NCI-H510A treated with DMSO at 0.1 percent for 48 hours (cell line): ENCODE results near the gene CRY2.
A peak's percentile ranks its signal among the peaks of the same experiment; 100 is the strongest.

Source experiments
- DNase-seq: peaks from one replicate; lab custom pipeline; 2025; lab: John Stamatoyannopoulos, UW

CRY2 gene

DNA sequence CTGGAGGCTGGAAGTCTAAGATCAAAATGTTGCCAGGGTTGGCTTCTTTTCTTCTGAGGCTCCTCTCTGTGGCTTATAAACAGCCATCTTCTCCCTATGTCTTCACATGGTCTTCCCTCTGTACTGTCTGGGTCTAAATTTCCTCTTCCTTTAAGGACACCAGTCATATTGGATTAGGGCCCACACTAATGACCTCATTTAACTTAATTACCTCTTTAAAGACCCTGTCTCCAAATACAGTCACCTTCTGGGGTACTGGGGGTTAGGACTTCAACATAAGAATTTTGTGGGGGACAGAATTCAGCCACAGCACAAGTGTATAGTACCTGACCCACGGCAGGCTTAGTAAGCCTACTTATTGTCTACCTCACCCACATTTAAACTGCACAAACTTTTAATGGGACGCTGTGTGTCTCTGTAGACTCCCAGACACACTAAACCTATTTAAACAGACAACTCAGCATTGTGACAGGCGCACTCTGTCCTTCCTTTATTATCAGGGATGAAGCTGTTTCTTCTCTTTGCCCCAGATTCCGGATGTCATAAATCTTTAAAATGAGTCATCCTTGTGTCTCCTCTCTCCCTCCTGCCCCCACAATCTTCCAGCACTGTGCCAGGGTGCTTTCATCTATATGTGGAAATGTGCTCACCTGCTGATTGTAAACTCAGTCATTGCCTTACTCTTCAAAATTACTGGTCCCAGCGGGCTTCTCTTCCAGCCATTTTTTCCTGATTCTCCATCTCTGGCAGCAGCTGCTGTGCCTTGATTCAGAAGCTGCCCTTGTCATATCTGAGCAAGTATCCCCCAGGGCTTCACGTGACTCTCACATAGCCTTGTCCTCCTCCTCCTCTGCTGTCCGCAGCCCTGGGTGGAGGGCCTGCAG is 32.8 kb downstream of the CRY2 start:
- DNase-seq: no peak

GRCh38 chr11:45880772-45881570 is 33.7 kb downstream of the CRY2 start:
- no peak for DNase-seq

DNA sequence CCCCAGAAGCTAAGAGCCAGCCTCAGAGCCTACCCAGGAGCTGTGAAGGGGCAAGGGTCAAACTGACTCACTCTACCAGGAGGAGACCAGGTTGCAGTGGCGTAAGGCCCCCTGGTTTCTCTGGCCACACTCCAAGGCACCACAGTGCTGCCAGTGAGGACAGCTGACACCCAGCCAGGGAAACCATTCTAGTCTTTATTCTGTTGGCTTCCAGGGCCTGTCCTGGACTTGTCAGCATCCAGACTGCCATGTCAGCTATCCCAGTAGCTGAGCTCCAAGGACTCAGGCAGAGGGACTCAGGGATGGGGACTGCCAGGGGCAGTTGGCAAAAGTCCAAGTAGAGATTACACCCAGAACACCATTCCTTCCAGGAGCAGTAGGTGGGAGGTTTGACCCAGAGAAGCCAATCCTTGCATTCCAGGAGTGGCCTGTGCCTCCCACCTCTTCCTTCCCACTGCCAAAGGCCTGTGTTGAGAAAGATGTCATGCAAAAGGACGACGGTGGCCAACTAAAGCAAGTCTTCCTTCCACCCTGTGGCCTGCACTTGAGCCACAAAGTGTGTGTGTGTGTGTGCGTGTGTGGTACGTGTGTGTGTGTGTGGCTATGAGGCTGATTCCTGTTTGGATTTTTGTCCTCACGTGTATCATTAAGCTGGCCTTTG is 34.6 kb downstream of the CRY2 start:
- no peak for DNase-seq

DNA sequence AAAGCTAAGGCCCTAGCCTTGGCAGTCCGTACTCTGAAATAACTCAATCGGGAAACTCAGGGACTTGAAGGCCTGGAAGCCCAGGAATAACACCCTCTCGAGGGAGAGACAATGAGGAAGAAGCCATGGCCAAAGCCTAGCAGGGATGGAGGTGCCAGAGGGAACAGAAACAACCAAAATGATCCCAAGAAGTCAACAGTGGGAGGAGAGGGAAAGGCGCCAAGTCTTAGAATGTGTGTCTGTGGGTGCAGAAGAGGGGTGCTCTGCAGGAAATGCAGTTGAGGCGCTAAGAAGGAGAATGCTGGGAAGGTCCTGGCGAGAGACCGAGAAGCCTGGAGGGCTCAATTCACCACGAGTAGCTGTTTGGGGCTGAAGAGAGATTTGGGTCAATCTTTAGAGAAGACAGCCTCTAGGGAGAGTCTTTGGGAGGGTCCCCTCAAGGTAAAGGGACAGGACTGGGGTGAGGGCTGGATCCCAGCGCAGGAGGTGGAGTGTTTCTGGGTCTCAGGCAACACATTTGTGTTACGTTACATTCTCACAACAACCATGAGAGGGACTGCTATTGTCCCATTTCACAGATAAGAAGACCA is 37.4 kb downstream of the CRY2 start:
- DNase-seq: no peak

GRCh38 chr11:45885274-45885920 is 38.1 kb downstream of the CRY2 start, which contains the start of gene MAPK8IP1:
Gene MAPK8IP1 (plus strand): TSS chr11:45885651. CDS start chr11:45885821, 170 bp downstream.
- peak; percentile 6 for DNase-seq

DNA sequence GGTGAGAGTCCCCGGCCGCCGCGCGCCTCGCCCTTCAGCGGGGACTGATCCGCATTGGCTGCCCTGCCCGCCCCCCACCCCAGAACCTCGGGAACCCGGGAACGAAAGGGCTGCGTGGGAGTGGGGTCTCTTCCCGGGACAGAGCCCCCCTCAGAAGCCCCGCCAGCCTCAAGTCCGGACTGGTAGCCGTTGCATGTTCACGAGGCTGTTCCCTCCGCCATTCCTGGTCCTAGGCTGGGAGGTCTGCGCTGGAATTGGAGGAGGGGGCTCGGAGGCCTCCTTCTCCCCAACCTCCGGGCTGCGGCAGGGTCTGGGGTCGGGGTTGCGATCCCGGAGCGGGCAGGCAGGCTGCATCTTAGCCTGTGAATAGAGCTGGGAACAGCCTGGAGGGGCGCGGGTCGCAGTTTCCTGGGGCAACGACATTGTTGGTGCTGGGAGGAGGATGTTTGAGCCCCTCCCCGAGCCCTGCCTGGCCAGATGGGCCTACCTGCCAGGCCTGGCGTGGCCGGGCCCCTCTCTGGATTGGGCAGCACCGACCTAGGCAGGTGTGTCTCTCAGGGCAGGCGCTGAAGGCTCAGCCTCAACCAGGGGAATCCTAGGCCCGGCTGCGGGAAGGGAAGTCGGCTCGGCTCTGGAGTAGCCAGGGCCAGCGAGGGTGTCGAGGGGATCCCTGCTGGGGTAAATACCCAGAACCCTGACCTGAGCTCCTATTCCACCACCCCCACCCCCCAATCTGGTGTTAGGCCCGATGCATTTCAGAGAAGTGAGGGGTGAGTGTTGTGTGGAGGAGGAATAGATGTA is 38.8 kb downstream of the CRY2 start:
- no peak for DNase-seq

DNA sequence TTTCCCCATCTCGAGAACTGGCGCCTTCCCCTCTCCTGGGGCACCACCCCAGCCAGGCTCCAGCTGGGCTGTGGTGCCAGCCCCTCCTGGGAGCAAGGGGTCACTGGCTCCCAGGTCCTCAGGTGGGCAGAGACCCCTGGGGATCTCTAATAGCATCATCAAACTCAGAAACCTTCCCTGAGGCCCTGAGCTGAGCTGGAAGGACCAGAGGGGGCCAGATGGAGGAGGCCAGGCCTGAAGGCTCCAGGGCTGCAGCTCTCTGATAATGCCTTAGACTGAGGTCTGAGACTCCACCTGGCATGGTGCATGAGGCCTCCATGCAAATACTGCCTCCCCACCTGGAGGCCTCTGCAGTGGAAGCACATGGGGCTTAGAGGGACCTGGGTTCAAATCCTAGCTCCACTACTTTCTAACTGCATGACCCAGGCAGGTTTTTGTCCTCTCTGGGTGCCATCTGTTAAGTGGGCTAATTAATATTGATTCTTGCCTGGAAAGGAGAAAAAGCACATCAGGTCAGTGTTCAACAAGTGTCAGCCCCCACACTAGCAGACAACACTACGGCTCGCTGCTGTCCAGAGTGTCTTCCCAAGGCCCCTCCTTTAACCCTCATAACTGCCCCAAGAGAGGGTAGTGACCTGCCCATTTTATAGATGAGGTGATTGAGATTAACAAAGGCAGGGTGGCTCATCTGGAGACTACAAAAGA is 39.7 kb downstream of the CRY2 start:
- no peak for DNase-seq

- no peak for DNase-seq
These were observed 40.3 kb downstream of the CRY2 start for GRCh38 chr11:45887587-45887986.

- no peak for DNase-seq
These were observed 42.3 kb downstream of the CRY2 start for GRCh38 chr11:45889555-45889954.

DNA sequence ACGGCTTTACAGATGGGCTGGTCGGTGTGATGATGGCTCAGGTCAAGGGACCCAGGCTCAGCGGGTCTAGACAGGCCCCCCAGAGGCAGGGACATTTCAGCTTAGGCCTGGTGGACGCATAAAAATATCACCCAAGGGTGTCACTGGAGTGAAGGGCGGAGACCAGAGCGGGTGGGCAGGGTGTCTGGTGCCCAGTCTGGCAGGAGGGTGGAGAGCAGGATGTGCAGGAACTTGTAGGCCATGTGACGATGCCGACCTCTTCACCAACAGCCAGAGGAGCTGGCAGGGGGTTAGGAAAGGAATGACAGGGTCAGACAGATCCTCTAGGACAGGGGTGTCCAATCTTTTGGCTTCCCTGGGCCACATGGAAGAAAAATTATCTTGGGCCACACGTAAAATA is 42.7 kb downstream of the CRY2 start:
- no peak for DNase-seq

- no peak for DNase-seq
These were observed 43.7 kb downstream of the CRY2 start for GRCh38 chr11:45890886-45891550.

GRCh38 chr11:45892856-45893255 is 45.6 kb downstream of the CRY2 start:
- DNase-seq: no peak

GRCh38 chr11:45894555-45895247 is 47.4 kb downstream of the CRY2 start:
- no peak for DNase-seq

GRCh38 chr11:45895553-45896259 is 48.4 kb downstream of the CRY2 start:
- DNase-seq: no peak

GRCh38 chr11:45896422-45896984 is 49.2 kb downstream of the CRY2 start:
- DNase-seq: peak; percentile 29

GRCh38 chr11:45897556-45897955 is 50.3 kb downstream of the CRY2 start:
- DNase-seq: no peak

DNA sequence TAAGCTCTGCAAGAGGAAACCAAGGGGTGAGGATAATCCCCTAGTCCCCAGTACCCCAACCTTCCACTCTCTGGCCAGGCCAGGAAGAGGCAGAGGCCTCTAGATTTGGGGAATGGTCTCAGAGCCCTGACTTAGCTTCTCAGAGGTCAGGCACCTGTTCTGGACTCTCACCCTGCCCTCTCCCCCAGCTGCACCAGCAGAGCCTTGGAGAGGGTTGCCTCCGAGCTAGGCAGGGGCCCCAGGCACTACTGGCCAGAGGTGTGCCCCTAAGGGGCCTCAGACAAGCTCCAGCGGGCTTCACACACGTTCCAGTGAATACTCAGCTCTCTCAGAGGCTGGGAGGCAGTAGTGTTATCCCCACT is 51.8 kb downstream of the CRY2 start:
- DNase-seq: no peak
